Heart right ventricle (tissue), 16 donors: Measurements from ENCODE around the gene ZFP92. TPM values are rescaled to one million over a fixed set of nuclear protein-coding genes. Genes with fewer than 3 reads are reported as not detected.
"Not testable (repeated sequence)": the region's sequence is repeated elsewhere in the genome, so short reads cannot be mapped to it uniquely, and the experiment has no call there.

Experiments
- ATAC-seq, 8 donors: fragments of 200-7000 bp; cut with Tn5 transposase; one replicate each; pipeline ENCODE4 v1.9.1; 2020; ENCODE audit warnings: mild to moderate bottlenecking in 8 of 8, moderate library complexity in 8 of 8, moderate number of reproducible peaks in 1 of 8
- DNase-seq, 2 donors: peaks; one replicate each; pipeline ENCODE4 v3.0.0-alpha.2; 2020
- H3K27ac ChIP-seq, 10 donors: fragments of 200-600 bp; sonication (generic) in 2 of 10; one replicate each; pipeline versions ENCODE4 v1.5.0 to v1.8.0; 2020 to 2022; ENCODE audit warnings: mild to moderate bottlenecking in 3 of 10
- H3K27me3 ChIP-seq, 7 donors: fragments of 200-600 bp; one replicate each; pipeline ENCODE4 v1.8.0; 2021 to 2022; ENCODE audit warnings: mild to moderate bottlenecking in 2 of 7
- H3K36me3 ChIP-seq, 9 donors: fragments of 200-600 bp; sonication (generic) in 1 of 9; one replicate each; pipeline versions ENCODE4 v1.5.0 to v1.8.0; 2020 to 2022; ENCODE audit warnings: mild to moderate bottlenecking in 2 of 9
- H3K4me1 ChIP-seq, 9 donors: fragments of 200-600 bp; sonication (generic) in 1 of 9; one replicate each; pipeline versions ENCODE4 v1.5.0 to v1.8.0; 2020 to 2022; ENCODE audit warnings: mild to moderate bottlenecking in 4 of 9
- H3K4me3 ChIP-seq, 10 donors: fragments of 200-600 bp; sonication (generic) in 2 of 10; one replicate each; pipeline versions ENCODE4 v1.5.0 to v1.8.0; 2020 to 2022; ENCODE audit warnings: mild to moderate bottlenecking in 7 of 10, moderate library complexity in 2 of 10
- H3K9me3 ChIP-seq, 11 donors: fragments of 200-600 bp in 10 of 11; sonication (generic) in 2 of 11; one replicate each; pipeline versions ENCODE4 v1.5.0 to v1.8.0; 2013 to 2022; ENCODE audit warnings: mild to moderate bottlenecking in 2 of 11, control low read depth in 1 of 11, moderate library complexity in 1 of 11
- WGBS, 2 donors: extraction: QIAGEN DNeasy Blood & Tissue Kit; methylation state at CpG; one replicate each; pipeline ENCODE4 v1.1.7; 2013; ENCODE audit warnings: inconsistent platforms in 1 of 2; 5-methylcytosine and 5-hydroxymethylcytosine counted together
- intact Hi-C, 10 donors: fragments of 100-400 bp; cut with DNase I; formaldehyde crosslinking; loops; one replicate each; pipeline versions ENCODE4 v1.11.1 to v1.14.2; 2022
- polyA plus RNA-seq, 2 donors: library from polyadenylated mRNA; stranded (reverse); fragments of 200-250 nt; gene quantifications; one replicate each; pipeline ENCODE4 v1.2.3, GENCODE V29; 2013
- total RNA-seq, 10 donors: library from RNA; stranded (reverse); fragmentation: NEBNext Ultra II Directional in 3 of 10; extraction: Animal tissue kit (Norgen Biotek cat#: 25700) in 3 of 10; gene quantifications; one replicate each; pipeline versions ENCODE4 v1.2.1 to v1.2.4, GENCODE V29; 2021 to 2023
- TF ChIP-seq, protein P1 (sequence below), 9 donors: fragments of 200-600 bp; sonication (generic) in 2 of 9; IDR thresholded peaks; one replicate each; pipeline versions ENCODE4 v1.5.0 to v1.8.0; 2021 to 2022; ENCODE audit warnings: antibody characterized with exemption in 9 of 9, mild to moderate bottlenecking in 5 of 9, moderate library complexity in 1 of 9
- donor health status: Arrhythmogenic right ventricular cardiomyopathy.
- donor health status: ischemic (EF 13 %, LVEDD 7.1; RV severe dilation, severe dysfunction).
- donor health status: healthy with polysubstance abuse.
- donor health status: DM: no; HTN: yes; CAD: no.
- donor health status: DM: no; HTN: no; CAD: no.
- donor health status: ischemic (EF 25% LVEDD 6.9; RV normal size, moderate dysfunction).
- donor health status: ischemic (EF 25% LVEDD 5.7; RV mildly dilated, moderate dysfunction).
- donor health status: healthy.
- donor health status: DM: yes; HTN: yes; CAD: no.
- donor health status: Ischemic cardiomyopathy.
- donor health status: ischemic (EF 35%, LVEDD 5.7; RV mildly dilated, moderate dysfunction).
- donor health status: nonischemic (EF 11% LVEDD 7.7; RV severe dilation, severe dysfunction).
- donor health status: DM: yes; HTN: yes; CAD: no.
- donor health status: PGD.
- donor health status: ischemic (EF 29% LVEDD 5.4; RV normal size, mild dysfunction).
- donor health status: nonischemic (EF 23%, LVEDD 6.1; RV moderate dilation, normal function).

Gene ZFP92
- total and polyA plus RNA-seq, 12 donors, result 0.17 to 1.6 (median 0.44) TPM

GRCh38 chrX:153401133-153401764 is 10.0 kb upstream of the ZFP92 start, which contains the start of gene PNMA6E:
TSS of gene PNMA6E (minus strand) at chrX:153401350. CDS start at chrX:153398849, 2,501 bp downstream.
- H3K4me1 ChIP-seq, result no peaks in the 10 kb centered on the region
- no peaks in the 10 kb centered on the region for H3K36me3 ChIP-seq
- DNase-seq (no peak), ATAC-seq (no peak)
- TF ChIP-seq, protein P1, sequence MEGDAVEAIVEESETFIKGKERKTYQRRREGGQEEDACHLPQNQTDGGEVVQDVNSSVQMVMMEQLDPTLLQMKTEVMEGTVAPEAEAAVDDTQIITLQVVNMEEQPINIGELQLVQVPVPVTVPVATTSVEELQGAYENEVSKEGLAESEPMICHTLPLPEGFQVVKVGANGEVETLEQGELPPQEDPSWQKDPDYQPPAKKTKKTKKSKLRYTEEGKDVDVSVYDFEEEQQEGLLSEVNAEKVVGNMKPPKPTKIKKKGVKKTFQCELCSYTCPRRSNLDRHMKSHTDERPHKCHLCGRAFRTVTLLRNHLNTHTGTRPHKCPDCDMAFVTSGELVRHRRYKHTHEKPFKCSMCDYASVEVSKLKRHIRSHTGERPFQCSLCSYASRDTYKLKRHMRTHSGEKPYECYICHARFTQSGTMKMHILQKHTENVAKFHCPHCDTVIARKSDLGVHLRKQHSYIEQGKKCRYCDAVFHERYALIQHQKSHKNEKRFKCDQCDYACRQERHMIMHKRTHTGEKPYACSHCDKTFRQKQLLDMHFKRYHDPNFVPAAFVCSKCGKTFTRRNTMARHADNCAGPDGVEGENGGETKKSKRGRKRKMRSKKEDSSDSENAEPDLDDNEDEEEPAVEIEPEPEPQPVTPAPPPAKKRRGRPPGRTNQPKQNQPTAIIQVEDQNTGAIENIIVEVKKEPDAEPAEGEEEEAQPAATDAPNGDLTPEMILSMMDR (IDR thresholded peaks at IDR 0.05), result no peak
- no peaks in the 10 kb centered on the region for H3K27me3 ChIP-seq
- H3K4me3 ChIP-seq, result no peak within 1 kb of the TSS
- 92 to 96% methylated on average over 29 of the region's 29 CpGs for WGBS, 2 donors
- no peak within 1 kb of the TSS for H3K27ac ChIP-seq
- H3K9me3 ChIP-seq, result peaks cover 0 to 11% (median 0%) of the 10 kb centered on the region in 11 donors
- intact Hi-C loops, result no loop called here

DNA sequence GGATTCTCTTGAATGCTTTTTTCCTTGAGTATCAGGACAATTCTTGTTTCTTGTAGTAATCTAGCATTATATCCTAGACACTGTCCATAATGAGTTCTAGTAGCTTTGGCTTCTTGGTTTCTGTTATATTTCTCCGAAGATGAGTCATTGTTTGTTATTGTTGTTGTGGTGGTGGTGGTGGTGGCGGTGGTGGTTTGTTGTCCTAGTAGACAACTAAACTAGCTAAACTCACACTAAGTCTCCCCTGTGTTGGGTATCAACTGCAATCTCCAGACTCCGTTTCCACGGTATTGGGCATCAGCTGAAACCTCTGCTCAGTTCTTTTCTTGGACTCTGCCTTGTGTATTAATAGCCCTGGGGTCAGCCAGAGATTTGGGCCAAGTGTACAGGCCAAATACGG is 6.9 kb upstream of the ZFP92 start:
- intact Hi-C loops, H3K4me3 ChIP-seq, H3K27ac ChIP-seq, ATAC-seq, H3K36me3 ChIP-seq, H3K4me1 ChIP-seq, H3K27me3 ChIP-seq, DNase-seq: not testable (repeated sequence)
- WGBS, 2 donors, result 55 to 74% methylated on average over 5 of the region's 5 CpGs
- H3K9me3 ChIP-seq, result peaks cover 0 to 11% (median 0%) of the 10 kb centered on the region in 11 donors

DNA sequence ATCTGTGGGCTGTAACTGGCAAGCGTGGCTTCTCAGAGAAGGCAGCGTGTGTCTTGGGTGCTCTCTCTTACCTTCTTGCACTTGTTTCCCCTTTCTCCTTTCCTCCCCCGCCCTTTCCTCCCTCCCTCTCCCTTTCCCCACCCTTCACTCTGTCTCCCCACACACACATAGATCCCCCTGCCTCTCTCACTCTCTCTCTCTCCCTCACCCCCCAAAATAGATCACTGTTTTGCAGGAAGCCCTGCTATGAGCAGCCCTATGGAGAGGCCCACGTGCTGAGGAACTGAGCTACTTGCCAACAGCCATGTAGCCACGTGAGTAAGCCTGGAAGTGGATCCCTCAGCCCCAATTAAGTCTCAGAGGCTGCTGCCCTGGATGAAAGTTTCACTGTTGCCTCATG is 5.8 kb upstream of the ZFP92 start:
- Histone ChIP-seq H3K36me3 (no peaks in the 10 kb centered on the region), H3K9me3 (peaks cover 0 to 11% (median 0%) of the 10 kb centered on the region in 11 donors), H3K4me1 (no peaks in the 10 kb centered on the region), H3K27ac (no peak overlapping the region), H3K4me3 (no peak overlapping the region), H3K27me3 (no peaks in the 10 kb centered on the region)
- intact Hi-C loops, result no loop called here
- WGBS, 2 donors, result 37 to 46% methylated on average over 5 of the region's 5 CpGs
- TF ChIP-seq, protein P1 (IDR thresholded peaks at IDR 0.05), result no peak
- ATAC-seq (no peak), DNase-seq (no peak)

DNA sequence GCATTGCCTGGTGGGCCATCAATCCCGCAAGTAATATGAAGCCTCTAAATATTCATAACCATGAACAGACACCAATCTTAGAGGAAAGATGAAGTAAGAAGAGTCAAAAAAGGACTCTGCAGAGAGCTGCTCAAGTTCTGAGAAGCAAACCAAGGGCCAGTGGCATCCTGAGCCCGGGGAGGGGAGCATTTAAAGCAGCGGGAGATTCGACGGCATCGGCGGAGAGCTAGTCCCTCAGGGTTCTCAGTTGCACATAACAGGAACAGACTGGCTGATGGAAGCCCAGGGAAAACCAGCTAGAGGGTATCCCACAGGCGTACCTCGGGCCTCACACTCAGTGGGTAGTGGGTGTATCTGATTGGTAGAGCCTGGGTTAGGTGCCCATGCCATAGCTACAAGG is 5.3 kb upstream of the ZFP92 start:
- intact Hi-C loops, result no loop called here
- Histone ChIP-seq H3K9me3 (peaks cover 0 to 10% (median 0%) of the 10 kb centered on the region in 11 donors), H3K27me3 (no peaks in the 10 kb centered on the region), H3K36me3 (no peaks in the 10 kb centered on the region), H3K4me1 (no peaks in the 10 kb centered on the region), H3K27ac (no peak overlapping the region), H3K4me3 (no peak overlapping the region)
- no peak for ATAC-seq
- no peak for DNase-seq
- 91 to 94% methylated on average over 8 to 9 of the region's 9 CpGs for WGBS, 2 donors
- TF ChIP-seq, protein P1 (IDR thresholded peaks at IDR 0.05), result no peak

GRCh38 chrX:153406903-153407302 is 4.4 kb upstream of the ZFP92 start:
- Histone ChIP-seq H3K36me3 (no peaks in the 10 kb centered on the region), H3K27me3 (peaks cover 0 to 5% (median 0%) of the 10 kb centered on the region in 7 donors), H3K4me3 (no peak overlapping the region), H3K4me1 (peaks cover 0 to 3% (median 0%) of the 10 kb centered on the region in 9 donors), H3K27ac (no peak overlapping the region), H3K9me3 (peaks cover 0 to 2% (median 0%) of the 10 kb centered on the region in 11 donors)
- DNase-seq (no peak), ATAC-seq (no peak)
- TF ChIP-seq, protein P1 (IDR thresholded peaks at IDR 0.05), result no peak
- intact Hi-C loops, result no loop called here
- 91 to 99% methylated on average over 7 of the region's 7 CpGs for WGBS, 2 donors
